SK-N-SH (cell line): ENCODE measurements around the gene TSHZ2.

ENCODE experiments used
- CTCF ChIP-seq: fragments of 200-600 bp; sonication (generic); IDR thresholded peaks from 2 replicates; pipeline ENCODE4 v1.6.1; 2017; ENCODE audit warnings: antibody characterized with exemption, mild to moderate bottlenecking, moderate library complexity
- EP300 ChIP-seq, 2 experiments: IDR thresholded peaks; 2 replicates each; pipeline versions ENCODE4 v1.4.0 to v1.6.1; 2012; ENCODE audit warnings: borderline replicate concordance in 1 of 2, low read depth in 1 of 2, low read length in 1 of 2
- EZH2phosphoT487 ChIP-seq: fragments of 200-600 bp; sonication (generic); IDR thresholded peaks from 2 replicates; pipeline ENCODE4 v1.6.1; 2017; ENCODE audit warnings: low read depth, mixed run types, mild to moderate bottlenecking, antibody characterized with exemption, moderate library complexity, borderline replicate concordance
- GABPA ChIP-seq: IDR thresholded peaks from 2 replicates; pipeline ENCODE4 v1.4.0; 2012; ENCODE audit warnings: low read depth, mild to moderate bottlenecking
- GATA2 ChIP-seq: sonication (generic); formaldehyde crosslinking; IDR thresholded peaks from 2 replicates; pipeline ENCODE4 v1.5.0; 2020; ENCODE audit warnings: mild to moderate bottlenecking, missing genetic modification reagents
- MXI1 ChIP-seq: IDR thresholded peaks from 2 replicates; pipeline ENCODE4 v1.6.1; 2012; ENCODE audit warnings: mild to moderate bottlenecking, low read depth, low read length, improper control_type of control experiment
- NFIC ChIP-seq: IDR thresholded peaks from 2 replicates; pipeline ENCODE4 v1.4.0; 2012; ENCODE audit warnings: borderline replicate concordance
- POLR2AphosphoS5 ChIP-seq: IDR thresholded peaks from 2 replicates; pipeline ENCODE4 v1.6.1; 2012; ENCODE audit warnings: low read depth, low read length
- RAD21 ChIP-seq: IDR thresholded peaks from 2 replicates; pipeline ENCODE4 v1.6.1; 2012; ENCODE audit warnings: mild to moderate bottlenecking, low read length
- RFX5 ChIP-seq: IDR thresholded peaks from 2 replicates; pipeline ENCODE4 v1.6.1; 2012; ENCODE audit warnings: mild to moderate bottlenecking, improper control_type of control experiment, low read length
- SIN3A ChIP-seq: IDR thresholded peaks from 2 replicates; pipeline ENCODE4 v1.6.1; 2012; ENCODE audit warnings: low read depth, mild to moderate bottlenecking, low read length, moderate library complexity, borderline replicate concordance
- TAF1 ChIP-seq: IDR thresholded peaks from 2 replicates; pipeline ENCODE4 v1.6.1; 2012; ENCODE audit warnings: low read depth, mild to moderate bottlenecking, low read length, moderate library complexity, borderline replicate concordance
- TEAD4 ChIP-seq: IDR thresholded peaks from 2 replicates; pipeline ENCODE4 v1.4.0; 2012; ENCODE audit warnings: mild to moderate bottlenecking, borderline replicate concordance; ENCODE audit not compliant: insufficient read depth
- ZBTB33 ChIP-seq: IDR thresholded peaks from 2 replicates; pipeline ENCODE4 v1.4.0; 2012; ENCODE audit warnings: low read depth, borderline replicate concordance

- TF ChIP-seq CTCF (no peak), EP300 (IDR thresholded peaks at IDR 0.05; ENCODE audit: borderline replicate concordance in 1 of 2, low read depth in 1 of 2, low read length in 1 of 2) (no peak), GATA2 (CRISPR knock-in tag) (no peak), ZBTB33 (no peak), RAD21 (no peak), EZH2phosphoT487 (no peak), GABPA (no peak), TEAD4 (no peak), NFIC (no peak), POLR2AphosphoS5 (no peak), RFX5 (no peak), TAF1 (no peak), SIN3A (no peak), MXI1 (no peak)
These were observed 105.4 kb downstream of the TSHZ2 start for GRCh38 chr20:53077373-53078205.
